HepG2 (cell line): ENCODE measurements around the gene SEC24D. TPM values are rescaled to one million over a fixed set of nuclear protein-coding genes. Genes with fewer than 3 reads are reported as not detected.

Source experiments
- CENPT ChIP-seq: sonication (generic); formaldehyde crosslinking; IDR thresholded peaks from 2 replicates; pipeline ENCODE4 v1.8.0; 2022; ENCODE audit warnings: low read depth, mild to moderate bottlenecking, moderate library complexity, missing genetic modification reagents
- CSRNP1 ChIP-seq: sonication (generic); formaldehyde crosslinking; IDR thresholded peaks from 2 replicates; pipeline ENCODE4 v1.8.1; 2023; ENCODE audit warnings: mild to moderate bottlenecking, missing genetic modification reagents
- FOXC1 ChIP-seq: sonication (generic); formaldehyde crosslinking; IDR thresholded peaks from 2 replicates; pipeline ENCODE4 v1.8.0; 2022; ENCODE audit warnings: mild to moderate bottlenecking, missing genetic modification reagents, borderline replicate concordance
- IRF2 ChIP-seq: IDR thresholded peaks from 2 replicates; pipeline ENCODE4 v1.6.1; 2018; ENCODE audit warnings: missing genetic modification reagents, missing compliant biosample characterization
- KMT2A ChIP-seq: sonication (generic); formaldehyde crosslinking; IDR thresholded peaks from 2 replicates; pipeline ENCODE4 v1.4.0; 2020; ENCODE audit warnings: missing genetic modification reagents
- MTA3 ChIP-seq: sonication (generic); formaldehyde crosslinking; IDR thresholded peaks from 2 replicates; pipeline ENCODE4 v1.4.0; 2020; ENCODE audit warnings: missing genetic modification reagents
- RBAK ChIP-seq: sonication (generic); formaldehyde crosslinking; IDR thresholded peaks from 2 replicates; pipeline ENCODE4 v1.5.1; 2020; ENCODE audit warnings: mild to moderate bottlenecking, missing genetic modification reagents
- SALL1 ChIP-seq: sonication (generic); formaldehyde crosslinking; IDR thresholded peaks from 2 replicates; pipeline ENCODE4 v1.8.0; 2022; ENCODE audit warnings: mild to moderate bottlenecking, missing genetic modification reagents
- YY1 ChIP-seq: IDR thresholded peaks from 2 replicates; pipeline ENCODE4 v1.6.1; 2011; ENCODE audit warnings: low read length, low read depth, moderate library complexity, mild to moderate bottlenecking; ENCODE audit not compliant: insufficient read depth, insufficient replicate concordance
- ZBTB37 ChIP-seq: sonication (generic); formaldehyde crosslinking; IDR thresholded peaks from 2 replicates; pipeline ENCODE4 v1.4.0; 2020; ENCODE audit warnings: mild to moderate bottlenecking, missing genetic modification reagents
- ZBTB38 ChIP-seq: sonication (generic); formaldehyde crosslinking; IDR thresholded peaks from 2 replicates; pipeline ENCODE4 v1.5.1; 2020; ENCODE audit warnings: mild to moderate bottlenecking, missing genetic modification reagents
- ZNF142 ChIP-seq: sonication (generic); formaldehyde crosslinking; IDR thresholded peaks from 2 replicates; pipeline ENCODE4 v1.4.0; 2020; ENCODE audit warnings: missing genetic modification reagents
- ZNF275 ChIP-seq: sonication (generic); formaldehyde crosslinking; IDR thresholded peaks from 2 replicates; pipeline ENCODE4 v1.8.0; 2022; ENCODE audit warnings: missing genetic modification reagents, mild to moderate bottlenecking, inconsistent platforms, borderline replicate concordance
- ZNF503 ChIP-seq: sonication (generic); formaldehyde crosslinking; IDR thresholded peaks from 2 replicates; pipeline ENCODE4 v1.4.0; 2020; ENCODE audit warnings: missing genetic modification reagents
- ZNF572 ChIP-seq: sonication (generic); formaldehyde crosslinking; IDR thresholded peaks from 2 replicates; pipeline ENCODE4 v1.5.1; 2020; ENCODE audit warnings: mild to moderate bottlenecking, missing genetic modification reagents
- polyA plus RNA-seq, 8 experiments: library from polyadenylated mRNA; depleted of rRNA in 3 of 8; stranded (reverse) in 7 of 8; unstranded in 1 of 8; fragments of >200 nt; fragmentation: Illumina TruSeq in 4 of 8; extraction: Trizol in 4 of 8; gene quantifications; 2 replicates each; pipeline versions ENCODE4 v1.2.1 to v1.2.3, GENCODE V29; 2011 to 2016; ENCODE audit warnings: low read depth in 4 of 8, missing spikeins in 1 of 8, mixed read lengths in 1 of 8; ENCODE audit not compliant: insufficient read depth in 1 of 8
- total RNA-seq, 5 experiments: library from RNA; depleted of rRNA; stranded (reverse); fragments of >200 nt; fragmentation: Illumina TruSeq; extraction: Trizol; gene quantifications; 2 replicates each; pipeline ENCODE4 v1.2.3, GENCODE V29; 2016; ENCODE audit warnings: low read depth in 1 of 5

SEC24D gene
- total and polyA plus RNA-seq, 2 of the 13 experiments (the other 11 are each of a cell fraction or from before 2014, with no cell fraction given): 30.0 to 51.1 TPM

- TF ChIP-seq ZNF275 (CRISPR knock-in tag) (no peak), RBAK (CRISPR knock-in tag) (no peak), KMT2A (CRISPR knock-in tag) (0 out of 2 replicates have a peak, but pooled peaks have one; percentile 19), ZNF503 (CRISPR knock-in tag) (no peak), ZBTB38 (CRISPR knock-in tag) (peak; percentile 38; the same call in 1 of the 2 replicates), SALL1 (CRISPR knock-in tag) (peak; percentile 57; the same call in 1 of the 2 replicates), YY1 (peak; percentile 43), FOXC1 (CRISPR knock-in tag) (no peak), ZBTB37 (no peak), ZNF572 (CRISPR knock-in tag) (0 out of 2 replicates have a peak, but pooled peaks have one; percentile 9), CENPT (CRISPR knock-in tag) (no peak), CSRNP1 (CRISPR knock-in tag) (peak; percentile 76), MTA3 (no peak), IRF2 (no peak), ZNF142 (CRISPR knock-in tag) (0 out of 2 replicates have a peak, but pooled peaks have one; percentile 9)
These were observed at the start of gene SEC24D (continued) for GRCh38 chr4:118835571-118836300.
